NT2/D1 (cell line): ENCODE results near the gene MTG2.

ENCODE experiments used
- DNase-seq: peaks from one replicate; pipeline ENCODE4 v3.0.0-alpha.2; 2011; ENCODE audit warnings: low read depth, low spot score
- H3K27me3 ChIP-seq: 2 replicates; pipeline ENCODE4 v1.6.0; 2011; ENCODE audit warnings: mild to moderate bottlenecking; ENCODE audit not compliant: insufficient read length, insufficient read depth
- H3K36me3 ChIP-seq: 2 replicates; pipeline ENCODE4 v1.6.1; 2011; ENCODE audit warnings: mild to moderate bottlenecking, low read length, mixed read lengths; ENCODE audit not compliant: insufficient read depth, insufficient read length
- H3K4me1 ChIP-seq: 2 replicates; pipeline ENCODE4 v1.5.1; 2011; ENCODE audit not compliant: insufficient read depth, insufficient read length
- H3K4me3 ChIP-seq: 2 replicates; pipeline ENCODE4 v1.5.1; 2011; ENCODE audit warnings: low read depth; ENCODE audit not compliant: insufficient read length
- H3K9ac ChIP-seq: 2 replicates; pipeline ENCODE4 v1.6.0; 2011; ENCODE audit warnings: low read depth; ENCODE audit not compliant: insufficient read length
- H3K9me3 ChIP-seq: 2 replicates; pipeline ENCODE4 v1.5.1; 2011; ENCODE audit warnings: mild to moderate bottlenecking, low read length; ENCODE audit not compliant: insufficient read depth
- SUZ12 ChIP-seq: IDR thresholded peaks from 2 replicates; pipeline ENCODE4 v1.6.1; 2011; ENCODE audit not compliant: insufficient read length, insufficient read depth; ENCODE audit errors: extremely low read depth
- YY1 ChIP-seq: IDR thresholded peaks from 2 replicates; pipeline ENCODE4 v1.6.1; 2011; ENCODE audit not compliant: insufficient read length, insufficient read depth
- ZNF274 ChIP-seq: IDR thresholded peaks from 2 replicates; pipeline ENCODE4 v1.6.1; 2011; ENCODE audit warnings: mild to moderate bottlenecking, low read depth, low read length

MTG2 gene

DNA sequence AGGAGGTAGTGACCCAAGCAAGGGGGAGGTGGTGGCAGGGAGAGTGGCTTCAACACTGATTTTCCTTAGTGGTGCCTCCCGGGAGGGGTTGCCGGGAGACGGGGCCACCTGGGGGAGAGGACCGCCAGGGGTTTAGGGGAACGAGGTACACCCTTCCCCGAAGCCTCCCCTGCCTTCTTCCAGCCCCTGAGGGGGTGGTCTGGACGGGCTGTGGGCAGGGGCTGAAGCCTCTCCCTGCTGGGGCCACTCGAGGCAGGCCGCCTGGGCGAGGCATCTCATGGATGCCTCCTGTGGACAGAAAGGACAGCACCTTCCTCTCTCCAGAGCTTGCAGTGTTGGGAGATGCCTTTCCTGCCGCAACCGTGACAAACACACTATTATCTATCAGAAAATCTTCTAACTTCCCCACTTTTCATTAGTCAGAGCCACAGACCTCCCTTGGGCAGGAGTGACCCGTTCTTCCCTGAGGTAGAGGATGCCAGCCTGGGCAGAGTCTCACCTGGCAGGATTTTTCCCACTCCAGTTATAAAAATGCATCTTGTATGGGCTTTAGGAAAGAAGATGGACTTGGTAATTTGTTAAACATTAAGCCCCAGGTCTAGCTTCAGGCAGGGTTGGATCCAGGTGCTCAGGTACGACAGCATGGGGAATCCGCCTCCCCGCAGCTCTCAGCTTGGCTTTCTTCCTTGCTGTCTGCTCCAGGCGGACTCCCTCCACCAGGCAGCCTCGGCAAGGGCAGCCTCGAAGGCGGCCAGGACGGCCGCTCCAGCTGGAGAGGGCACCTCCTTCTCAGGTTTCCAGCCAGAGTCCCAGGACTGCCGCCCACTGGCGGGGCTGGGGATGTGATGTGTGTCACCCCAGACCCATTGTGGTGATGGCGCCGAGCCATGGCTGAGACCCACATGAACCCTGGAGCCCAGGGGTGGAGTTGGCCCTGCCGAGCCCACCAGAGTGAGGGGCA lies 26.2 kb downstream of the MTG2 start:
- DNase-seq = no peak
- Histone ChIP-seq H3K9ac (peak overlapping the region; percentile 12), H3K27me3 (no peaks in the 10 kb centered on the region), H3K4me3 (no peak overlapping the region), H3K4me1 (peaks cover 28% of the 10 kb centered on the region), H3K36me3 (peaks cover 16% of the 10 kb centered on the region), H3K9me3 (no peaks in the 10 kb centered on the region)
- TF ChIP-seq SUZ12 (no peak), YY1 (no peak), ZNF274 (no peak)

DNA sequence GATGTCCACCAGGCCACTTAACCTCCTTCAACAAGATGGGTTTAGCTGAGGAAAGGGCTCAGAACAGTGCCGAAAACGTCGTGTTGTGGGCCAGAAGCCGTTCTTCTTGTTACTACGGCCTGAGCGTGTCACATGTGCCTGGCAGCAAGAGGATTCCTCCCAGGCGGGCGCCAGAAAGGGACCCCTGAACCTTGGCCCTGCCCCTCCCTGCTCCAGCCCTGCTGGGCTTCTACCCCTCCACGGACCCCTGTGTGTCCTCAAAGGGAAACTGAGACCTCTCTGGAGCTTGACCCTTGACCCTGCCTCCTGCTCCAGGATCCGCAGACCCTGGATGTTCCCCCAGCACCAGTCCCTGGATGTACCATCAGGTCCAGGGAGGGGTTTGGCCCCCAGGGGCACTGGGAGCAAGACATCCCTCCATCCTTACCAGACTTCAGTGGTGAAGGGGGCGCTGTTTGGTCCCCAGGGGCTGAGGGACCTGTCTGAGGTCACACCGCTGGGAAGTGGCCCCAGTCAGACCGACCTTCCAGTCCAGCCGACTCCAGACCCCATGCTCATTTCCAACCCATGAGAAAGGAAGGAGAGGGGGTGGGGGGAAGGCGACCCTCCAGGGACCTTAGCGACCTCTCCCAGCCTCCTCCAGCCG lies 27.1 kb downstream of the MTG2 start:
- no peak overlapping the region for H3K4me3 ChIP-seq
- DNase-seq = no peak
- peaks cover 12% of the 10 kb centered on the region for H3K36me3 ChIP-seq
- H3K27me3 ChIP-seq = no peaks in the 10 kb centered on the region
- no peak overlapping the region for H3K9ac ChIP-seq
- peaks cover 32% of the 10 kb centered on the region for H3K4me1 ChIP-seq
- H3K9me3 ChIP-seq = no peaks in the 10 kb centered on the region
- TF ChIP-seq ZNF274 = no peak
- no peak for TF ChIP-seq SUZ12
- no peak for TF ChIP-seq YY1

- TF ChIP-seq YY1 (no peak), SUZ12 (no peak), ZNF274 (no peak)
- no peak overlapping the region for H3K9ac ChIP-seq
- H3K36me3 ChIP-seq = peaks cover 10% of the 10 kb centered on the region
- H3K4me3 ChIP-seq = no peak overlapping the region
- H3K4me1 ChIP-seq = peaks cover 32% of the 10 kb centered on the region
- no peak for DNase-seq
- H3K27me3 ChIP-seq = no peaks in the 10 kb centered on the region
- no peaks in the 10 kb centered on the region for H3K9me3 ChIP-seq
Measured at GRCh38 chr20:62210496-62210855, 27.6 kb downstream of the MTG2 start.

- DNase-seq = no peak
- TF ChIP-seq SUZ12 (no peak), YY1 (no peak), ZNF274 (no peak)
- peak overlapping the region; percentile 6 for H3K9ac ChIP-seq
- no peak overlapping the region for H3K4me3 ChIP-seq
- H3K27me3 ChIP-seq = no peaks in the 10 kb centered on the region
- H3K36me3 ChIP-seq = peaks cover 3% of the 10 kb centered on the region
- peaks cover 32% of the 10 kb centered on the region for H3K4me1 ChIP-seq
- H3K9me3 ChIP-seq = no peaks in the 10 kb centered on the region
Measured at GRCh38 chr20:62211216-62211615, 28.4 kb downstream of the MTG2 start.

DNA sequence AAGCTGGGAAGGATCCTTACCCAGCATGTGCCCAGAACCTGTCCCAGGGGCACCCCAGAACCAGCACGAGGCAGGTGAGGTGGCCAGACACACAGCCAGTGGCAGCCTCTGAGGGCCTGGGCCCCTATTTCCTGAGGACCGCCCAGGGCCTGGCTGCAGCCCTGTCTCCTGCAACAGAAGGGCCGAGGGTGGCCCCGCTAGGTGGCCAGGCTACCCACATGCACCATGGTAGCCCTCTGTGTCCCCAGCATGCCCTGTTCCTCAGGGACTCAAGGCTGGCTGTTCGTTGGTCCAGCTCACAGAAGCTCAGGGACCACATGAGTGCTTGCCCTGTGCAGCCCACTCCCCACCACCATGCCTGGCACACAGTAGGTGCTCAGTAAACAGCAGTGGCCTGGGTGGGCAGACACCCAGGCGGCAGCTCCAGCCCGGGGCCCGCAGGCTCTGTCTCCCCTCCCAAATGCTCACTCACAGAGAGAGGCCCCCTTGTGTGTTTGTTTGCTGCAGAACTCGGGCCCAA lies 29.0 kb downstream of the MTG2 start:
- Histone ChIP-seq H3K27me3 (no peaks in the 10 kb centered on the region), H3K4me1 (peaks cover 32% of the 10 kb centered on the region)
- TF ChIP-seq ZNF274 (no peak), SUZ12 (no peak), YY1 (no peak)

DNA sequence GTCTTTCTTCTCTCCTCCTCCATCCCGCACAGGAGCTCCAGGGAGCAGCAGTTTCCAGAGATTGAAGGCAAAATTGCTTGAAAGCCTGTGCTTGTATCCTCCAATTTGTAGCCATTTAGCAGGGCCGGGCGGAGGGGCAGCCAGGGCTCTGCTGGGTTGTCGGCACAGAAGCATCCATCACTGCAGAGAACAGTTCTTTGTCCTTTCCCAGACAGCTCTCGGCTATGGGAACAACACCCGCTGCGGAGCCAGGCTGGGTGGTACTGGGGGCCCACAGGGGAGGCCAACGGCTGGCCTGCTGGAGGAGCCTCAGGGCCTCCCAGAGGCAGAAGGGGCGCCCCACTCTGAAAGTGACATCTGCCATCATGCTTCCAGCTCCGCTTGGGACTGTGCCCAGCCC lies 29.5 kb downstream of the MTG2 start:
- no peak overlapping the region for H3K9ac ChIP-seq
- TF ChIP-seq ZNF274 (no peak), YY1 (no peak), SUZ12 (no peak)
- H3K36me3 ChIP-seq = no peaks in the 10 kb centered on the region
- H3K4me3 ChIP-seq = no peak overlapping the region
- DNase-seq = no peak
- H3K27me3 ChIP-seq = peaks cover 1% of the 10 kb centered on the region
- H3K4me1 ChIP-seq = peaks cover 32% of the 10 kb centered on the region
- H3K9me3 ChIP-seq = no peaks in the 10 kb centered on the region

More for the DNA sequence above, 29.0 kb downstream of the MTG2 start:
- H3K9ac ChIP-seq = peak overlapping the region; percentile 6
- H3K36me3 ChIP-seq = no peaks in the 10 kb centered on the region
- no peak for DNase-seq
- H3K4me3 ChIP-seq = no peak overlapping the region
- no peaks in the 10 kb centered on the region for H3K9me3 ChIP-seq

GRCh38 chr20:62214067-62214466 lies 31.2 kb downstream of the MTG2 start:
- TF ChIP-seq SUZ12 (no peak), ZNF274 (no peak)
- peaks cover 40% of the 10 kb centered on the region for H3K4me1 ChIP-seq
- H3K36me3 ChIP-seq = no peaks in the 10 kb centered on the region
- H3K9ac ChIP-seq = no peak overlapping the region
- no peak overlapping the region for H3K4me3 ChIP-seq
- peaks cover 19% of the 10 kb centered on the region for H3K27me3 ChIP-seq
- no peaks in the 10 kb centered on the region for H3K9me3 ChIP-seq
- no peak for DNase-seq
